Measurements from ENCODE around the gene MTERF1. TPM values are rescaled to one million over a fixed set of nuclear protein-coding genes. Genes with fewer than 3 reads are reported as not detected.
A peak's percentile ranks its signal among the peaks of the same experiment; 100 is the strongest.
"Not testable (repeated sequence)": the region's sequence is repeated elsewhere in the genome, so short reads cannot be mapped to it uniquely, and the experiment has no call there.

Gene MTERF1
- 17.5 TPM for total RNA-seq

DNA sequence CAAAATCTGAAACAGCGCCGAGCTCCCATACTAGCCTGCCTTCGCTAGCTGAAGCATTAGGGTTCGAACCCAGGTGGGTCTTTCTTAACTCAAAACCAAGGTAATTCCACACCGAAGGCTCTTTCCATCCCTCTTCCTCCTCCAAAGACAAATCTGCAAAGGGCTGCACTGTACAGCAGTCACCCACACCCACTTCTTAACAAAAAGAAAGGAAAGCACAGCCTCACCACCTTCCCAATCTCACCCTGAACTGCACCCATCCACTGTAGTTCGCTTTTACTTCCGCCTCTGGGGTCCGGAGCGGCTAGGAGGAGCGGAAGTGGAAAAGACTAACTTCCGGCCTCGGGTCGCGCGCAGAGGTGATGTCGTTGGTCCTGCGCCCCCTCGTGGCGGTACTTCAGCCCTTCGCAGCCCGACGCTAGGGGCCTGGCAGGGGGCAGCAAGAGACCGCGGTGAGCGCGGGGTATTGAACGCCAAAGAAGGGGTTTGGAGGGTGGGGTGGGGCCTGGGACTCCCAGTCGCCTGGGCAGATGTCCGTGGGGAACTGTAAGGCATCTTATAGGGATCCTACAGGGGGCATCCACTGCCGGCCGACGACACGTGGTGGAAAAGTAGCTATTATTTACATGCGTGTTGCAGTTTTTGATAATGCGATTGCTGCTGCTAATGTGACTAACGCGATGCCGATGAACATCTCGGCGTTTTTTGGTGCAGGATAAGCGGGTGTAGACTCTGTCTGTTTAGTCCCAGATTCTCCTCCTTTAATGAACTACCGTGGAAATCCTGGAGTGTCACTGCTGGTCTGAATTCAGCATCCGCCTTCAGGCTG is at the start of gene MTERF1:
MTERF1 (minus strand) TSS at position 290 of the 829 bp plus-strand sequence. CDS start 619 bp downstream, outside the sequence.
- intact Hi-C loops (cut with DNase I): no loop called here
- DNase-seq (ENCODE audit: low spot score) (peak; percentile 95), ATAC-seq (peak; percentile 99)

DNA sequence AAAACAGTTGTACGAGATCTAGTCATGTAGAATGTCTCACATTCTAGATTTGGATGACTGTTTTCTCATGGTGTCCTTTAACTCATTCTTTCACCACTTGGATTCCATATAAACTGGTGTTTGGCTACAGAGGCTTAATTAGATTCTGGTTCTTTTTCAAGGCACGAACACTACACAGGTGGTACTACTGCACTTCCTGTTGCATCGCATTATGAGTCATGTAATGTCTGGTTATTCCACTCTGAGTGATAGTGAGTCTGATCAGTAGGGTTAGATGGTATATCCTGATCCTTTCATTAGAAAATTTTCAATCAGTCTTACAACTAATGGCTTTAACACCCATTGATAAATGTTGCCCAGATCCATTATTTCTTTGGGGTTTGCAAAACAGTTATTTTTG is 49.0 kb upstream of the MTERF1 start:
- DNase-seq (ENCODE audit: low spot score): no peak

DNA sequence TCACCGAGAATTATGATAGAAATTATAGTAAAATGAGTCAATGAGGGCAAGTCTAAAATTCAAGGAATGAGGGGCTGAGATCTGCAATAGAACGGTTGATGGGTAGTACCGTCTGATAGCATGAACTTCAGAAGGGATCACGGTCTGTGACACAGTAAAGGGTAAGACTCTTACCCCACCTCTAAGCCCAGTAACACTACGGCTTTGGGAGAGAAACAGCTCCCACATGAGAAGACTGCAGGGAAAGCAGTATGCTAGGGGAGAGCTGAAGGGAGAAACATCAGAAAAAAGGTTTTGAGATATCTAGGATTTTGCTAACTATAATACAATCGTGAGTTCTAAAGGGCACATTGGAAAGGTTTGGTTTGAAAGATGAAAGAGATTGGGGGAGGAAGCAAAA is 47.4 kb upstream of the MTERF1 start:
- no peak for DNase-seq (ENCODE audit: low spot score)
- intact Hi-C loops (cut with DNase I): no loop called here
- ATAC-seq: no peak

More for the DNA sequence above, 49.0 kb upstream of the MTERF1 start:
- intact Hi-C loops (cut with DNase I): no loop called here
- ATAC-seq: no peak

DNA sequence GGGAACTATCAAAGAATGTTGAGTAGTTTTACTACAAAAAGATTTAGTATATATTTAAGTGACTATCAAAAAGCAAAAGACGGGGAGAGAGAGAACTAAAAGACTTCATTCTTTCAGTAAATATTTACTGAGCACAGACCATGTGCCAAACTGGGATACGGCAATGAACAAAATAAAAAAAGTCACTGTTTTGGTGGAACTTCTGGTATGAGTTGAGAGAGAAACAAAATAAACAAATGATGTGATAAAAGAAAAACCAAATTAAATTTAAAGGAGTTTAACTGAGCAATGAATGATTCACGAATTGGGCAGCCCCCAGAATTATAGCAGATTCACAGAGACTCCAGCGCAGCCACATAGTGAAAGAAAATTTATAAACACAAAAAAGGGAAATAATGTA is 42.4 kb upstream of the MTERF1 start:
- intact Hi-C loops (cut with DNase I): no loop called here
- DNase-seq (ENCODE audit: low spot score): no peak
- no peak for ATAC-seq

GRCh38 chr7:91918356-91918755 is 37.9 kb upstream of the MTERF1 start:
- intact Hi-C loops (cut with DNase I): no loop called here
- ATAC-seq: no peak
- DNase-seq (ENCODE audit: low spot score): no peak

GRCh38 chr7:91916051-91916440 is 35.5 kb upstream of the MTERF1 start:
- DNase-seq (ENCODE audit: low spot score) (no peak), ATAC-seq (no peak)
- intact Hi-C loops (cut with DNase I): no loop called here

DNA sequence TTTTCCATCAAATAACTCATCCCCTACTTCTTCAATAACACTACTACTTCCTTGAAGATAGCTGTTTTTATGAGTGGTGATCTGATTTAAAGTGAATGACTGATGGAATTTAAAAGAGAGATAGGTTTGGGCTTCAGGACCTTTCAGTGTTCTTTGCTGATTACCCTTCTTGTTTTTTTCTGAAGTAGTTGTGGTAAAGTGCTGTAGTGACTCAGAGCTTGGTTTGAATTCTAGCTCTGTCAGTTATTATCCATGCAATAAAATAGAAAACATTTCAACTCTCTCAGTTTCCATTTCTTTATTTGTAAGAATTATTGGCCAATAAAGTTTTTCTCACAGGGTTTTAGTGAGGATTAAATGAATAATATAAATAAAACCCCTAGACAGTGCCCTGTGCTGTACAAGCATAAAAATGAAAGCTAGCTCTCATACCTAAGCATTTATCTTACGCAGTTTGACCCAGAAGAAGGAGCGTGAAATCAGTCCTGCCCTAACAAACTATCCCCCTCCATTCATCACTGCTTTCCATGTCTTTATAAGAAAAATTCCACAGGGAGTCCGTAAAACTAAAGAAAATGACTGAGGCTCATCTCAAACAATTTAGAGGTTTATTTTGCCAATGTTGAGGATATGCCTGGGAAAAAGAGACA is 35.0 kb upstream of the MTERF1 start:
- no peak for DNase-seq (ENCODE audit: low spot score)
- ATAC-seq: no peak
- intact Hi-C loops (cut with DNase I): no loop called here

DNA sequence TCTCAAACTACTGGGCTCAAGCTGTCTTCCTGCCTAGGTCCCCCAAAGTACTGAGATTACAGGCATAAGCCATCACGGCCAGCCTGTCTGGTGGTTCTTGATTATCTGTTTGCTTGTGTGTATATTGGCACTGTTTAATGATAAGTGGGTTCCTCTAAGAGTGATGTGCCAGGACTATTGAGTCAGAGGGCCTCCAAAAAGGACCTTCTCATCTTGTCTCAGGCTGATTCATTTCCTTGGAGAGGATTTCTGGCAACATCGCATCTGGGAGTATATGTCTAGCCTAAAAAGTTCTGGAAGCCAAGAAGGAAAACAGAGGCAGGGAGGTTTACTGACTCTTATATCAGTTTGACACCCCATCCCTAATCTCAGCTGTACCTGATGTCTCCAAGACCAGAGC is 33.1 kb upstream of the MTERF1 start:
- DNase-seq (ENCODE audit: low spot score) (no peak), ATAC-seq (no peak)
- intact Hi-C loops (cut with DNase I): no loop called here

- ATAC-seq: no peak
Measured at GRCh38 chr7:91912494-91912893, 32.0 kb upstream of the MTERF1 start.

GRCh38 chr7:91911121-91911520 is 30.6 kb upstream of the MTERF1 start:
- DNase-seq (ENCODE audit: low spot score): no peak
- no peak for ATAC-seq
- intact Hi-C loops (cut with DNase I): no loop called here

More at GRCh38 chr7:91912494-91912893, 32.0 kb upstream of the MTERF1 start:
- intact Hi-C loops (cut with DNase I): no loop called here
- DNase-seq (ENCODE audit: low spot score): no peak

DNA sequence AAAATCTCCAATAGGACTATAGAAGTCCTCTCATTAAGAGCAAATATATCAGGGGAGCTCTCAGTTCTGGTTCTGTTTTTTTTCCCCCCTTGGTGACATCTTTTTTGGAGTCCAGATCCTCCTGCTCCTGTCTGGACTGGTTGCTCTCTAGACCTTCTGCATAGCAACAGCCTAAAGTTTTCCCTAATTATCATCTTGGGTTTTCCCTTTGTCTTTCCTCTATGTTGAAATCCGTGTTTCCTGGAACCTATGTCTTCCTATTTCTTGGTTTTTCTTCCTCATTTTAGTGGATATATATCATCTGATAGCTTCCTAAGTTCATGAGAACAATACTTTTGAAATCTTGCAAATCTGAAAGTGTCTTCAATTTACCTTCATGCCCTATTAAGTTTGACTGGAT is 29.7 kb upstream of the MTERF1 start:
- no peak for DNase-seq (ENCODE audit: low spot score)
- ATAC-seq: no peak
- intact Hi-C loops (cut with DNase I): no loop called here

DNA sequence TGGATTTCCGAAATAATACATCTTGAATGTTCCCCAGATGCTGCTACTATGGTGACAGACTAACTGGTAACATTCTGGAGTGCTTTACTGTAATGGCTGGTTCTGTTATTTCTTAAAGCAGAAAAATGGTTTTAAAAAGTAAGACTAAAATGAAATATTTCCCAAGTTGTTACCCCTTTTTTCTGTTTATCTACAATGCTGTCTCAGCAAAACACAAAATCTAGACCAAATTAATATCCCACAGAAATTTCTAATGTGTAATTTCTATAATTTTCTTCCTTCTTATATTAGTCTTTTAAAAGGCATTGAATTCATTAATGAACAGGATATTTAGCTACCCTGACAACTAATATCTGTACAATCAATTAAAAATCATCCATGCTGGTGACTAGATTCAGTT is 19.1 kb upstream of the MTERF1 start:
- DNase-seq (ENCODE audit: low spot score) (no peak), ATAC-seq (no peak)
- intact Hi-C loops (cut with DNase I): no loop called here

GRCh38 chr7:91898240-91898992 is 17.9 kb upstream of the MTERF1 start:
- ATAC-seq: no peak
- DNase-seq (ENCODE audit: low spot score): no peak
- intact Hi-C loops (cut with DNase I): no loop called here

GRCh38 chr7:91894781-91895480 is 14.4 kb upstream of the MTERF1 start:
- intact Hi-C loops (cut with DNase I): no loop called here
- ATAC-seq (no peak), DNase-seq (ENCODE audit: low spot score) (no peak)

DNA sequence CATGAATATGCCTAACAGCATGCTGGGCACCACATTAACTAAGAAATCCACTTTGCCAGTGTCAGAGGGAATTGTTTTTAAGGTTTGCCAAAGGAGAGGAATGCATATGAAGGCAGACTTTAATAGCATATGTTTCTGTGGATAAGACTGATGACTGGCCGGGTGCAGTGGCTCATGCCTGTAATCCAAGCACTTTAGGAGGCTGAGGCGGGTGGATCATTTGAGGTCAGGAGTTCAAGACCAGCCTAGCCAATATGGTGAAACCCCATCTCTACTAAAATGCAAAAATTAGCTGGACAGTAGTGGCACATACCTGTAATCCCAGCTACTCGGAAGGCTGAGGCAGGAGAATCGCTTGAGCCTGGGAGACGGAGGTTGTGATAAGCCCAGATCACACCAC is 13.2 kb upstream of the MTERF1 start:
- intact Hi-C loops (cut with DNase I); DNase-seq (ENCODE audit: low spot score); ATAC-seq: not testable (repeated sequence)

GRCh38 chr7:91892821-91893340 is 12.4 kb upstream of the MTERF1 start:
- no peak for DNase-seq (ENCODE audit: low spot score)
- ATAC-seq: no peak
- intact Hi-C loops (cut with DNase I): no loop called here

DNA sequence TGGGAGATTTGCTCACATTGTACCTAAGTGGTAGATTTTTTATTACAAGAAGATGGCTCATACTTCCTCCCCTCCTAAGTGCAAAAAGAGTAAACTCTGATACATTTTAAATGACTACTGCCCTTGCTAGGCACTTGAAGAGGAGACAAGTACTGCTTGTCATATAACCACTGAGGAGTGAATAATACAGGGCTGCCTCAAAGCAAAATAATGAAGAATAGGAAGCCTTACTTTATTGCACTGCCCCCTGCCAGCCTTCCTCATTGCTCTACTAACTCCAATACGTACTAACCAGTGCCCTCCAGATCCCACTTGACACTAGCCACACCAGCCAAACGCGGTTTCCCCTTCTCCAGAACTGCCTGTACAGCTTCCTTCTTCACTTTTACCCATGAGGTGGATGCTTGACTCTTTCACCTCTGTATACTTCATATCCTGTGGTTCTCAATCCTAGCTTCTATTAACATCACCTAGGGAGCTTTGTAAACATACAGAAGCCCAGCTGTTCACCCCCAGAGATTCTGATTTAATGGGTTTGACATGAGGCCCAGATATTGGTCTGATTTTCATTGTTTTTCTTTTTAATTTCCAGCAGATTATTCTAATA is 11.7 kb upstream of the MTERF1 start:
- no peak for ATAC-seq
- intact Hi-C loops (cut with DNase I): no loop called here
- no peak for DNase-seq (ENCODE audit: low spot score)

DNA sequence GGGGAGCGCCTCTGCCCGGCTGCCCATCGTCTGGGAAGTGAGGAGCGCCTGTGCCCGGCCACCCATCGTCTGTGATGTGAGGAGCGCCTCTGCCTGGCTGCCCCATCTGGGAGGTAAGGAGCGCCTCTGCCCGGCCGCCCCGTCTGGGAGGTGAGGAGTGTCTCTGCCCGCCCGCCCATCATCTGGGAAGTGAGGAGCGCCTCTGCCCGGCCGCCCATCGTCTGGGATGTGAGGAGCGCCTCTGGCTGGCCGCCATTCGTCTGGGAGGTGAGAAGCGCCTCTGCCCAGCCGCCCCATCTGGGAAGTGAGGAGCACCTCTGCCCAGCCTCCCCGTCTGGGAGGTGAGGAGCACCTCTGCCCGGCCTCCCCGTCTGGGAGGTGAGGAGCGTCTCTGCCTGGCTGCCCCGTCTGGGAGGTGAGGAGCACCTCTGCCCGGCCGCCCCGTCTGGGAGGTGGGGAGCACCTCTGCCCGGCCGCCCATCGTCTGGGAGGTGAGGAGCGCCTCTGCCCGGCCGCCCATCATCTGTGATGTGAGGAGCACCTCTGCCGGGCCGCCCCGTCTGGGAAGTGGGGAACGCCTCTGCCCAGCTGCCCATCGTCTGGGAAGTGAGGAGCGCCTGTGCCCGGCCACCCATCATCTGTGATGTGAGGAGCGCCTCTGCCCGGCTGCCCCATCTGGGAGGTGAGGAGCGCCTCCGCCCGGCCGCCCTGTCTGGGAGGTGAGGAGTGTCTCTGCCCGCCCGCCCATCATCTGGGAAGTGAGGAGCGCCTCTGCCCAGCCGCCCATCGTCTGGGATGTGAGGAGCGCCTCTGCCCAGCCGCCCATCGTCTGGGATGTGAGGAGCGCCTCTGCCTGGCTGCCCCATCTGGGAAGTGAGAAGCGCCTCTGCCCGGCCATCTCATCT is 8.0 kb upstream of the MTERF1 start:
- DNase-seq (ENCODE audit: low spot score); ATAC-seq; intact Hi-C loops (cut with DNase I): not testable (repeated sequence)
